HCT116 (cell line): ENCODE data around the gene HCFC2. TPM values are rescaled to one million over a fixed set of nuclear protein-coding genes. Genes with fewer than 3 reads are reported as not detected.

Source experiments
- ATAC-seq: fragments of 200-7000 bp; cut with Tn5 transposase; 2 replicates; pipeline ENCODE4 v1.9.1; 2020; ENCODE audit warnings: mild to moderate bottlenecking, moderate library complexity
- BruUV-seq: library from RNA; stranded (reverse); fragments of 400-500 nt; replicated peaks from 2 replicates; lab custom pipeline; 2021; lab: Mats Ljungman, UMichigan
- CTCF ChIA-PET: fragments of 300-600 bp; sonication (Branson Sonifier 250); formaldehyde crosslinking; loops from one replicate; lab custom pipeline; 2021; ENCODE audit warnings: antibody characterized with exemption; lab: Charles Lee
- POLR2A ChIA-PET: fragments of 300-600, 350-600 bp; sonication (Branson Sonifier 250); formaldehyde crosslinking; loops from one replicate; lab custom pipeline; 2021; ENCODE audit warnings: antibody characterized with exemption; lab: Charles Lee
- RAD21 ChIA-PET, 2 experiments: fragments of 300-600 bp; sonication (Branson Sonifier 250); formaldehyde crosslinking; loops; one replicate each; lab custom pipeline; 2023; ENCODE audit warnings: low total read pairs in 2 of 2; ENCODE audit not compliant: uncharacterized antibody in 2 of 2, unreplicated experiment in 2 of 2, low non-redundant PET in 1 of 2; lab: Charles Lee
- DNase-seq: peaks from one replicate; pipeline ENCODE4 v3.0.0-alpha.2; 2010; ENCODE audit warnings: low read depth, low spot score
- H2AFZ ChIP-seq: fragments of 200-600 bp; shearing (Covaris generic), sonication (generic); 2 replicates; pipeline ENCODE4 v1.6.1; 2017; ENCODE audit warnings: low read depth, mixed run types, mixed read lengths, antibody characterized with exemption, low read length; ENCODE audit not compliant: poor library complexity, severe bottlenecking
- H3K27ac ChIP-seq: 2 replicates; pipeline ENCODE4 v1.5.1; 2012; ENCODE audit warnings: low read depth, low read length
- H3K27me3 ChIP-seq: fragments of 200-600 bp; sonication (generic); 2 replicates; pipeline ENCODE4 v1.6.1; 2016; ENCODE audit warnings: mixed run types, low read length, mixed read lengths; ENCODE audit not compliant: insufficient read depth
- H3K36me3 ChIP-seq, 2 experiments: fragments of 200-500 bp in 1 of 2; fragments of 200-600 bp in 1 of 2; sonication (Bioruptor generic) in 1 of 2; sonication (generic) in 1 of 2; 2 replicates each; pipeline versions ENCODE4 v1.5.1 to v1.6.1; 2014 to 2016; ENCODE audit warnings: low read length in 2 of 2, inconsistent platforms in 1 of 2, mixed read lengths in 1 of 2, mixed run types in 1 of 2; ENCODE audit not compliant: insufficient read depth in 2 of 2, control insufficient read depth in 1 of 2
- H3K4me1 ChIP-seq, 2 experiments: fragments of 200-600 bp in 1 of 2; sonication (generic) in 1 of 2; 2 replicates each; pipeline versions ENCODE4 v1.5.1 to v1.6.1; 2012 to 2017; ENCODE audit warnings: low read length in 2 of 2, inconsistent platforms in 1 of 2, mild to moderate bottlenecking in 1 of 2, mixed read lengths in 1 of 2, mixed run types in 1 of 2, moderate library complexity in 1 of 2; ENCODE audit not compliant: insufficient read depth in 2 of 2, control insufficient read depth in 1 of 2
- H3K4me2 ChIP-seq: fragments of 200-600 bp; sonication (generic); 2 replicates; pipeline ENCODE4 v1.6.1; 2017; ENCODE audit warnings: mixed run types, low read length, mixed read lengths
- H3K4me3 ChIP-seq, 2 experiments: fragments of 200-600 bp in 1 of 2; sonication (generic) in 1 of 2; replicated peaks in 1 of 2; 2 replicates each; pipeline ENCODE4 v1.5.1; 2011 to 2016; ENCODE audit warnings: low read length in 2 of 2, control low read depth in 1 of 2, low read depth in 1 of 2, mild to moderate bottlenecking in 1 of 2, mixed read lengths in 1 of 2, mixed run types in 1 of 2
- H3K79me2 ChIP-seq: fragments of 200-600 bp; sonication (generic); 2 replicates; pipeline ENCODE4 v1.6.1; 2017; ENCODE audit warnings: mild to moderate bottlenecking, mixed run types, low read length, moderate library complexity, mixed read lengths; ENCODE audit not compliant: insufficient read depth
- H3K9ac ChIP-seq: fragments of 200-600 bp; sonication (generic); 2 replicates; pipeline ENCODE4 v1.6.1; 2016; ENCODE audit warnings: low read length, mixed read lengths
- H3K9me2 ChIP-seq: fragments of 200-600 bp; sonication (generic), shearing (Covaris generic); 2 replicates; pipeline ENCODE4 v1.6.1; 2017; ENCODE audit warnings: mixed run types, mild to moderate bottlenecking, moderate library complexity; ENCODE audit not compliant: insufficient read depth
- H3K9me3 ChIP-seq, 2 experiments: fragments of 200-500 bp in 1 of 2; fragments of 200-600 bp in 1 of 2; sonication (Bioruptor generic) in 1 of 2; sonication (generic) in 1 of 2; 2 replicates each; pipeline ENCODE4 v1.6.1; 2014 to 2017; ENCODE audit warnings: low read length in 2 of 2, mixed read lengths in 2 of 2, inconsistent platforms in 1 of 2, low read depth in 1 of 2, mild to moderate bottlenecking in 1 of 2, mixed run types in 1 of 2, moderate library complexity in 1 of 2; ENCODE audit not compliant: control insufficient read depth in 1 of 2, insufficient read depth in 1 of 2
- H4K20me1 ChIP-seq: fragments of 200-600 bp; sonication (generic), shearing (Covaris generic); 2 replicates; pipeline ENCODE4 v1.6.1; 2017; ENCODE audit warnings: mixed run types, mild to moderate bottlenecking, moderate library complexity; ENCODE audit not compliant: insufficient read depth
- CBX3 ChIP-seq: IDR thresholded peaks from 2 replicates; pipeline ENCODE4 v1.6.1; 2012; ENCODE audit warnings: low read depth
- EGR1 ChIP-seq: IDR thresholded peaks from 2 replicates; pipeline ENCODE4 v1.6.1; 2012; ENCODE audit warnings: low read depth
- ELF1 ChIP-seq: IDR thresholded peaks from 2 replicates; pipeline ENCODE4 v1.6.1; 2012; ENCODE audit warnings: low read depth, borderline replicate concordance
- EZH2 ChIP-seq: fragments of 200-600 bp; sonication (generic); IDR thresholded peaks from 2 replicates; pipeline ENCODE4 v1.6.1; 2017; ENCODE audit warnings: antibody characterized with exemption, mixed run types
- EZH2phosphoT487 ChIP-seq: fragments of 200-600 bp; IDR thresholded peaks from 2 replicates; pipeline ENCODE4 v1.6.1; 2018; ENCODE audit warnings: antibody characterized with exemption, borderline replicate concordance
- JUND ChIP-seq: IDR thresholded peaks from 2 replicates; pipeline ENCODE4 v1.6.1; 2012
- POLR2A ChIP-seq: IDR thresholded peaks from 2 replicates; pipeline ENCODE4 v1.7.0; 2011; ENCODE audit warnings: borderline replicate concordance; ENCODE audit not compliant: insufficient read depth, insufficient read length; ENCODE audit errors: extremely low read depth
- POLR2AphosphoS5 ChIP-seq: IDR thresholded peaks from 2 replicates; pipeline ENCODE4 v1.6.1; 2011; ENCODE audit warnings: mild to moderate bottlenecking, low read depth, low read length, moderate library complexity
- RAD21 ChIP-seq: IDR thresholded peaks from 2 replicates; pipeline ENCODE4 v1.6.1; 2012; ENCODE audit warnings: low read depth, mild to moderate bottlenecking
- SIN3A ChIP-seq: IDR thresholded peaks from 2 replicates; pipeline ENCODE4 v1.6.1; 2012; ENCODE audit warnings: low read depth
- SP1 ChIP-seq: IDR thresholded peaks from 2 replicates; pipeline ENCODE4 v1.6.1; 2012; ENCODE audit warnings: low read depth
- TCF7L2 ChIP-seq: IDR thresholded peaks from 2 replicates; pipeline ENCODE4 v1.7.0; 2011; ENCODE audit warnings: borderline replicate concordance, inconsistent platforms; ENCODE audit not compliant: insufficient read depth, insufficient read length; ENCODE audit errors: extremely low read depth
- intact Hi-C: fragments of 100-400 bp; cut with micrococcal nuclease; formaldehyde crosslinking; loops from 2 replicates; pipeline ENCODE4 v1.10.0; 2022
- total RNA-seq: library from RNA; stranded (reverse); gene quantifications from one replicate; pipeline ENCODE4 v1.2.1, GENCODE V29; 2021; ENCODE audit not compliant: unreplicated experiment
- TF ChIP-seq, protein P1 (sequence below): IDR thresholded peaks from 2 replicates; pipeline ENCODE4 v1.6.1; 2011; ENCODE audit warnings: mild to moderate bottlenecking, low read length, moderate library complexity; ENCODE audit not compliant: insufficient replicate concordance; ENCODE audit errors: extremely low read depth
- TF ChIP-seq, protein P2 (sequence below): IDR thresholded peaks from 2 replicates; pipeline ENCODE4 v1.6.1; 2012

HCFC2 gene
- total RNA-seq, 1 experiment from 2014 or later = 4.9 TPM

- no peaks in the 10 kb centered on the region for H3K79me2 ChIP-seq
- H3K4me3 ChIP-seq = peak overlapping the region; percentile 44 to 61
- no peaks in the 10 kb centered on the region for H4K20me1 ChIP-seq
- H3K4me2 ChIP-seq = peak overlapping the region; percentile 86
- H3K9me2 ChIP-seq = no peaks in the 10 kb centered on the region
- POLR2A ChIA-PET = interaction anchor here (0.7 to 0.8 kb wide), 2 partner anchors 13 to 120 kb away, joined by 3 to 4 read pairs; partner anchors contain the start of genes HCFC2 and HSP90B1
- peak overlapping the region; percentile 36 for H2AFZ ChIP-seq
- BruUV-seq = no TSS peak
- H3K27me3 ChIP-seq = no peaks in the 10 kb centered on the region
- RAD21 ChIA-PET = no interaction called here
- H3K9me3 ChIP-seq = no peaks in the 10 kb centered on the region
- DNase-seq = no peak
- no peaks in the 10 kb centered on the region for H3K36me3 ChIP-seq
- H3K4me1 ChIP-seq = peaks cover 0 to 8% of the 10 kb centered on the region in 2 experiments; a peak in 2 of 4 replicates
- H3K27ac ChIP-seq = peak overlapping the region; percentile 57; the same call in 1 of the 2 replicates
- CTCF ChIA-PET = no interaction called here
- TF ChIP-seq ELF1 (no peak), POLR2A (no peak), POLR2AphosphoS5 (no peak), JUND (no peak), SIN3A (no peak), TCF7L2 (no peak), EZH2phosphoT487 (no peak), RAD21 (no peak), EZH2 (no peak), CBX3 (no peak)
- intact Hi-C loops = loop anchor here (10.0 kb wide), 1 partner anchor 314 kb away; no protein-coding TSS in a partner anchor
- H3K9ac ChIP-seq = peak overlapping the region; percentile 58
- peak; percentile 48 for ATAC-seq
Measured at GRCh38 chr12:104050436-104050835, 13.9 kb upstream of the HCFC2 start.

- Histone ChIP-seq H3K9me3 (no peaks in the 10 kb centered on the region), H3K4me1 (no peaks in the 10 kb centered on the region), H3K36me3 (no peaks in the 10 kb centered on the region), H3K9ac (no peak overlapping the region), H2AFZ (no peak overlapping the region), H3K27me3 (no peaks in the 10 kb centered on the region), H3K79me2 (no peaks in the 10 kb centered on the region), H3K9me2 (no peaks in the 10 kb centered on the region), H3K4me3 (no peak overlapping the region), H3K4me2 (no peak overlapping the region), H4K20me1 (no peaks in the 10 kb centered on the region), H3K27ac (no peak overlapping the region)
- RAD21 ChIA-PET = no interaction called here
- no peak for ATAC-seq
- CTCF ChIA-PET = no interaction called here
- POLR2A ChIA-PET = no interaction called here
- TF ChIP-seq, protein P1, sequence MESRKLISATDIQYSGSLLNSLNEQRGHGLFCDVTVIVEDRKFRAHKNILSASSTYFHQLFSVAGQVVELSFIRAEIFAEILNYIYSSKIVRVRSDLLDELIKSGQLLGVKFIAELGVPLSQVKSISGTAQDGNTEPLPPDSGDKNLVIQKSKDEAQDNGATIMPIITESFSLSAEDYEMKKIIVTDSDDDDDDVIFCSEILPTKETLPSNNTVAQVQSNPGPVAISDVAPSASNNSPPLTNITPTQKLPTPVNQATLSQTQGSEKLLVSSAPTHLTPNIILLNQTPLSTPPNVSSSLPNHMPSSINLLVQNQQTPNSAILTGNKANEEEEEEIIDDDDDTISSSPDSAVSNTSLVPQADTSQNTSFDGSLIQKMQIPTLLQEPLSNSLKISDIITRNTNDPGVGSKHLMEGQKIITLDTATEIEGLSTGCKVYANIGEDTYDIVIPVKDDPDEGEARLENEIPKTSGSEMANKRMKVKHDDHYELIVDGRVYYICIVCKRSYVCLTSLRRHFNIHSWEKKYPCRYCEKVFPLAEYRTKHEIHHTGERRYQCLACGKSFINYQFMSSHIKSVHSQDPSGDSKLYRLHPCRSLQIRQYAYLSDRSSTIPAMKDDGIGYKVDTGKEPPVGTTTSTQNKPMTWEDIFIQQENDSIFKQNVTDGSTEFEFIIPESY = no peak
- TF ChIP-seq SP1 = no peak
- TF ChIP-seq, protein P2, sequence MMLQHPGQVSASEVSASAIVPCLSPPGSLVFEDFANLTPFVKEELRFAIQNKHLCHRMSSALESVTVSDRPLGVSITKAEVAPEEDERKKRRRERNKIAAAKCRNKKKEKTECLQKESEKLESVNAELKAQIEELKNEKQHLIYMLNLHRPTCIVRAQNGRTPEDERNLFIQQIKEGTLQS = no peak
- no peak for TF ChIP-seq EGR1
- no peak for TF ChIP-seq JUND
- BruUV-seq = no TSS peak
- DNase-seq = no peak
- intact Hi-C loops = loop anchor here (1.0 to 10.0 kb wide), 2 partner anchors 88 to 310 kb away; no protein-coding TSS in a partner anchor
Measured at GRCh38 chr12:104054681-104055346, 9.5 kb upstream of the HCFC2 start.
